ENCODE data around the gene JUP.

The JUP gene

GRCh38 chr17:41769346-41769862 is 17.1 kb downstream of the JUP start:
- H3K9me3 ChIP-seq (ENCODE audit: insufficient read depth, low read length) = no peaks in the 10 kb centered on the region
- H3K36me3 ChIP-seq (ENCODE audit: insufficient read depth, insufficient read length, low read length) = peaks cover 79% of the 10 kb centered on the region
- peaks cover 11% of the 10 kb centered on the region for H3K4me1 ChIP-seq (ENCODE audit: insufficient read depth, insufficient read length)
- no peaks in the 10 kb centered on the region for H3K27me3 ChIP-seq (ENCODE audit: insufficient read depth, insufficient read length)
- no peak overlapping the region for H3K4me3 ChIP-seq (ENCODE audit: insufficient read length, low read depth)
- H3K9ac ChIP-seq (ENCODE audit: insufficient read length, low read depth) = no peak overlapping the region
- TF ChIP-seq YY1 (IDR thresholded peaks at IDR 0.05; ENCODE audit: insufficient read depth, insufficient read length) = no peak
- TF ChIP-seq ZNF274 (IDR thresholded peaks at IDR 0.05; ENCODE audit: low read depth, low read length) = no peak
- no peak for TF ChIP-seq SUZ12 (IDR thresholded peaks at IDR 0.05; ENCODE audit: extremely low read depth, insufficient read depth, insufficient read length)
- no peak for DNase-seq (ENCODE audit: low read depth, low spot score)

GRCh38 chr17:41768682-41769288 is 17.7 kb downstream of the JUP start:
- peaks cover 9% of the 10 kb centered on the region for H3K4me1 ChIP-seq (ENCODE audit: insufficient read depth, insufficient read length)
- no peak overlapping the region for H3K4me3 ChIP-seq (ENCODE audit: insufficient read length, low read depth)
- no peak for DNase-seq (ENCODE audit: low read depth, low spot score)
- H3K9ac ChIP-seq (ENCODE audit: insufficient read length, low read depth) = no peak overlapping the region
- no peaks in the 10 kb centered on the region for H3K27me3 ChIP-seq (ENCODE audit: insufficient read depth, insufficient read length)
- no peak for TF ChIP-seq SUZ12 (IDR thresholded peaks at IDR 0.05; ENCODE audit: extremely low read depth, insufficient read depth, insufficient read length)
- no peak for TF ChIP-seq YY1 (IDR thresholded peaks at IDR 0.05; ENCODE audit: insufficient read depth, insufficient read length)
- H3K9me3 ChIP-seq (ENCODE audit: insufficient read depth, low read length) = no peaks in the 10 kb centered on the region
- peaks cover 83% of the 10 kb centered on the region for H3K36me3 ChIP-seq (ENCODE audit: insufficient read depth, insufficient read length, low read length)

- no peak for DNase-seq (ENCODE audit: low read depth, low spot score)
- Histone ChIP-seq H3K36me3 (ENCODE audit: insufficient read depth, insufficient read length, low read length) (peaks cover 89% of the 10 kb centered on the region), H3K9ac (ENCODE audit: insufficient read length, low read depth) (no peak overlapping the region), H3K4me3 (ENCODE audit: insufficient read length, low read depth) (no peak overlapping the region), H3K4me1 (ENCODE audit: insufficient read depth, insufficient read length) (no peaks in the 10 kb centered on the region), H3K27me3 (ENCODE audit: insufficient read depth, insufficient read length) (no peaks in the 10 kb centered on the region), H3K9me3 (ENCODE audit: insufficient read depth, low read length) (no peaks in the 10 kb centered on the region)
- TF ChIP-seq SUZ12 (IDR thresholded peaks at IDR 0.05; ENCODE audit: extremely low read depth, insufficient read depth, insufficient read length) (no peak), ZNF274 (IDR thresholded peaks at IDR 0.05; ENCODE audit: low read depth, low read length) (no peak), YY1 (IDR thresholded peaks at IDR 0.05; ENCODE audit: insufficient read depth, insufficient read length) (no peak)
Observed at GRCh38 chr17:41767324-41768042, 19.0 kb downstream of the JUP start.

- DNase-seq (ENCODE audit: low read depth, low spot score) = no peak
- Histone ChIP-seq H3K27me3 (ENCODE audit: insufficient read depth, insufficient read length) (no peaks in the 10 kb centered on the region), H3K4me1 (ENCODE audit: insufficient read depth, insufficient read length) (no peaks in the 10 kb centered on the region), H3K36me3 (ENCODE audit: insufficient read depth, insufficient read length, low read length) (peaks cover 87% of the 10 kb centered on the region), H3K9me3 (ENCODE audit: insufficient read depth, low read length) (no peaks in the 10 kb centered on the region), H3K4me3 (ENCODE audit: insufficient read length, low read depth) (no peak overlapping the region), H3K9ac (ENCODE audit: insufficient read length, low read depth) (no peak overlapping the region)
- TF ChIP-seq ZNF274 (IDR thresholded peaks at IDR 0.05; ENCODE audit: low read depth, low read length) = no peak
- TF ChIP-seq SUZ12 (IDR thresholded peaks at IDR 0.05; ENCODE audit: extremely low read depth, insufficient read depth, insufficient read length) = no peak
- TF ChIP-seq YY1 (IDR thresholded peaks at IDR 0.05; ENCODE audit: insufficient read depth, insufficient read length) = no peak
Observed at GRCh38 chr17:41766135-41766534, 20.4 kb downstream of the JUP start.

- no peak for DNase-seq (ENCODE audit: low read depth, low spot score)
- no peak overlapping the region for H3K4me3 ChIP-seq (ENCODE audit: insufficient read length, low read depth)
- H3K9me3 ChIP-seq (ENCODE audit: insufficient read depth, low read length) = no peaks in the 10 kb centered on the region
- no peaks in the 10 kb centered on the region for H3K4me1 ChIP-seq (ENCODE audit: insufficient read depth, insufficient read length)
- peaks cover 76% of the 10 kb centered on the region for H3K36me3 ChIP-seq (ENCODE audit: insufficient read depth, insufficient read length, low read length)
- no peaks in the 10 kb centered on the region for H3K27me3 ChIP-seq (ENCODE audit: insufficient read depth, insufficient read length)
- TF ChIP-seq SUZ12 (IDR thresholded peaks at IDR 0.05; ENCODE audit: extremely low read depth, insufficient read depth, insufficient read length) (no peak), ZNF274 (IDR thresholded peaks at IDR 0.05; ENCODE audit: low read depth, low read length) (no peak), YY1 (IDR thresholded peaks at IDR 0.05; ENCODE audit: insufficient read depth, insufficient read length) (no peak)
- H3K9ac ChIP-seq (ENCODE audit: insufficient read length, low read depth) = no peak overlapping the region
Observed at GRCh38 chr17:41763327-41763726, 23.2 kb downstream of the JUP start.

GRCh38 chr17:41762841-41763240 is 23.7 kb downstream of the JUP start:
- no peaks in the 10 kb centered on the region for H3K27me3 ChIP-seq (ENCODE audit: insufficient read depth, insufficient read length)
- TF ChIP-seq ZNF274 (IDR thresholded peaks at IDR 0.05; ENCODE audit: low read depth, low read length) = no peak
- TF ChIP-seq SUZ12 (IDR thresholded peaks at IDR 0.05; ENCODE audit: extremely low read depth, insufficient read depth, insufficient read length) = no peak
- TF ChIP-seq YY1 (IDR thresholded peaks at IDR 0.05; ENCODE audit: insufficient read depth, insufficient read length) = no peak
- no peak for DNase-seq (ENCODE audit: low read depth, low spot score)
- H3K4me1 ChIP-seq (ENCODE audit: insufficient read depth, insufficient read length) = no peaks in the 10 kb centered on the region
- H3K4me3 ChIP-seq (ENCODE audit: insufficient read length, low read depth) = no peak overlapping the region
- no peaks in the 10 kb centered on the region for H3K9me3 ChIP-seq (ENCODE audit: insufficient read depth, low read length)
- H3K9ac ChIP-seq (ENCODE audit: insufficient read length, low read depth) = no peak overlapping the region
- H3K36me3 ChIP-seq (ENCODE audit: insufficient read depth, insufficient read length, low read length) = peaks cover 78% of the 10 kb centered on the region

- H3K4me1 ChIP-seq (ENCODE audit: insufficient read depth, insufficient read length) = no peaks in the 10 kb centered on the region
- peaks cover 78% of the 10 kb centered on the region for H3K36me3 ChIP-seq (ENCODE audit: insufficient read depth, insufficient read length, low read length)
- no peaks in the 10 kb centered on the region for H3K9me3 ChIP-seq (ENCODE audit: insufficient read depth, low read length)
- H3K27me3 ChIP-seq (ENCODE audit: insufficient read depth, insufficient read length) = no peaks in the 10 kb centered on the region
- TF ChIP-seq SUZ12 (IDR thresholded peaks at IDR 0.05; ENCODE audit: extremely low read depth, insufficient read depth, insufficient read length) (no peak), YY1 (IDR thresholded peaks at IDR 0.05; ENCODE audit: insufficient read depth, insufficient read length) (no peak), ZNF274 (IDR thresholded peaks at IDR 0.05; ENCODE audit: low read depth, low read length) (no peak)
- H3K9ac ChIP-seq (ENCODE audit: insufficient read length, low read depth) = no peak overlapping the region
- no peak overlapping the region for H3K4me3 ChIP-seq (ENCODE audit: insufficient read length, low read depth)
- no peak for DNase-seq (ENCODE audit: low read depth, low spot score)
Observed at GRCh38 chr17:41762391-41762790, 24.1 kb downstream of the JUP start.

Measured in NT2/D1 (cell line).